ENCODE results near the gene CELA2B.

- TF ChIP-seq CTCF (IDR thresholded peaks at IDR 0.05) (no peak), POLR2A (IDR thresholded peaks at IDR 0.05) (no peak)
Observed at GRCh38 chr1:15445390-15446122, 30.3 kb upstream of the CELA2B start.
